ENCODE data around the gene ANKMY1.

The ANKMY1 gene

DNA sequence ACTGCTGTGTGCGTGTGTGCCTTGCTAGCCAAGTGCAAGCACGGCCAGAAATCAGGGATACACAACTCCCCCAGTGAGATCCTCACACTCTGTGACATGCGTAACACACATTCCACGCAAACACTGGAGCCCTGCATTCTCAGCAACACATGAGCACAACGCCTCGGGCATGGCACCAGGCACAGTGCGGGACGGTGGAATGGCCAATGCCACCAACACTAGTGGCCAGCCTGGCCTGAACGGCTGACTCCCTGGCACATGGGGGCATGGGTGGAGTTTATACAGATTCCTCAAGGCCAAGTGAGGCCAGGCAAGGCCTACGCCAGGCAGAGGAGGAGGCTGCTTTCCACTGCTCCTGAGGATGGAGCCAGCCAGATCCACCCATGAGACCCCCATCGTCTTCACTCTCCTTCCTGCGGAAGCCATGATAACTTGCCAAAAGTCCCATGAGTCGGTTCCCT is 56.2 kb downstream of the ANKMY1 start:
- TF ChIP-seq OSR1 (CRISPR knock-in tag; IDR thresholded peaks at IDR 0.05): no peak
- TF ChIP-seq GLIS3 (CRISPR knock-in tag; IDR thresholded peaks at IDR 0.05): no peak
- no peak for TF ChIP-seq ISL1 (CRISPR knock-in tag; IDR thresholded peaks at IDR 0.05)
- TF ChIP-seq, protein P1, sequence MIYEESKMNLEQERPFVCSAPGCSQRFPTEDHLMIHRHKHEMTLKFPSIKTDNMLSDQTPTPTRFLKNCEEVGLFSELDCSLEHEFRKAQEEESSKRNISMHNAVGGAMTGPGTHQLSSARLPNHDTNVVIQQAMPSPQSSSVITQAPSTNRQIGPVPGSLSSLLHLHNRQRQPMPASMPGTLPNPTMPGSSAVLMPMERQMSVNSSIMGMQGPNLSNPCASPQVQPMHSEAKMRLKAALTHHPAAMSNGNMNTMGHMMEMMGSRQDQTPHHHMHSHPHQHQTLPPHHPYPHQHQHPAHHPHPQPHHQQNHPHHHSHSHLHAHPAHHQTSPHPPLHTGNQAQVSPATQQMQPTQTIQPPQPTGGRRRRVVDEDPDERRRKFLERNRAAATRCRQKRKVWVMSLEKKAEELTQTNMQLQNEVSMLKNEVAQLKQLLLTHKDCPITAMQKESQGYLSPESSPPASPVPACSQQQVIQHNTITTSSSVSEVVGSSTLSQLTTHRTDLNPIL (CRISPR knock-in tag; IDR thresholded peaks at IDR 0.05; ENCODE audit: low read depth): no peak
- no peak for TF ChIP-seq ZNF70 (CRISPR knock-in tag; IDR thresholded peaks at IDR 0.05)
- TF ChIP-seq TOX (CRISPR knock-in tag; IDR thresholded peaks at IDR 0.05; ENCODE audit: borderline replicate concordance): no peak
- TF ChIP-seq ZFP3 (CRISPR knock-in tag; IDR thresholded peaks at IDR 0.05): no peak
- TF ChIP-seq PPARA (CRISPR knock-in tag; IDR thresholded peaks at IDR 0.05; ENCODE audit: borderline replicate concordance): no peak
- TF ChIP-seq TCF4 (CRISPR knock-in tag; IDR thresholded peaks at IDR 0.05; ENCODE audit: borderline replicate concordance): no peak
- TF ChIP-seq, protein P2, sequence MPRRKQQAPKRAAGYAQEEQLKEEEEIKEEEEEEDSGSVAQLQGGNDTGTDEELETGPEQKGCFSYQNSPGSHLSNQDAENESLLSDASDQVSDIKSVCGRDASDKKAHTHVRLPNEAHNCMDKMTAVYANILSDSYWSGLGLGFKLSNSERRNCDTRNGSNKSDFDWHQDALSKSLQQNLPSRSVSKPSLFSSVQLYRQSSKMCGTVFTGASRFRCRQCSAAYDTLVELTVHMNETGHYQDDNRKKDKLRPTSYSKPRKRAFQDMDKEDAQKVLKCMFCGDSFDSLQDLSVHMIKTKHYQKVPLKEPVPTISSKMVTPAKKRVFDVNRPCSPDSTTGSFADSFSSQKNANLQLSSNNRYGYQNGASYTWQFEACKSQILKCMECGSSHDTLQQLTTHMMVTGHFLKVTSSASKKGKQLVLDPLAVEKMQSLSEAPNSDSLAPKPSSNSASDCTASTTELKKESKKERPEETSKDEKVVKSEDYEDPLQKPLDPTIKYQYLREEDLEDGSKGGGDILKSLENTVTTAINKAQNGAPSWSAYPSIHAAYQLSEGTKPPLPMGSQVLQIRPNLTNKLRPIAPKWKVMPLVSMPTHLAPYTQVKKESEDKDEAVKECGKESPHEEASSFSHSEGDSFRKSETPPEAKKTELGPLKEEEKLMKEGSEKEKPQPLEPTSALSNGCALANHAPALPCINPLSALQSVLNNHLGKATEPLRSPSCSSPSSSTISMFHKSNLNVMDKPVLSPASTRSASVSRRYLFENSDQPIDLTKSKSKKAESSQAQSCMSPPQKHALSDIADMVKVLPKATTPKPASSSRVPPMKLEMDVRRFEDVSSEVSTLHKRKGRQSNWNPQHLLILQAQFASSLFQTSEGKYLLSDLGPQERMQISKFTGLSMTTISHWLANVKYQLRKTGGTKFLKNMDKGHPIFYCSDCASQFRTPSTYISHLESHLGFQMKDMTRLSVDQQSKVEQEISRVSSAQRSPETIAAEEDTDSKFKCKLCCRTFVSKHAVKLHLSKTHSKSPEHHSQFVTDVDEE (CRISPR knock-in tag; IDR thresholded peaks at IDR 0.05): no peak
- TF ChIP-seq RARB (CRISPR knock-in tag; IDR thresholded peaks at IDR 0.05): no peak
- no peak for TF ChIP-seq ZFP30 (CRISPR knock-in tag; IDR thresholded peaks at IDR 0.05)
- TF ChIP-seq ESRRG (CRISPR knock-in tag; IDR thresholded peaks at IDR 0.05): no peak
- TF ChIP-seq, protein P3, sequence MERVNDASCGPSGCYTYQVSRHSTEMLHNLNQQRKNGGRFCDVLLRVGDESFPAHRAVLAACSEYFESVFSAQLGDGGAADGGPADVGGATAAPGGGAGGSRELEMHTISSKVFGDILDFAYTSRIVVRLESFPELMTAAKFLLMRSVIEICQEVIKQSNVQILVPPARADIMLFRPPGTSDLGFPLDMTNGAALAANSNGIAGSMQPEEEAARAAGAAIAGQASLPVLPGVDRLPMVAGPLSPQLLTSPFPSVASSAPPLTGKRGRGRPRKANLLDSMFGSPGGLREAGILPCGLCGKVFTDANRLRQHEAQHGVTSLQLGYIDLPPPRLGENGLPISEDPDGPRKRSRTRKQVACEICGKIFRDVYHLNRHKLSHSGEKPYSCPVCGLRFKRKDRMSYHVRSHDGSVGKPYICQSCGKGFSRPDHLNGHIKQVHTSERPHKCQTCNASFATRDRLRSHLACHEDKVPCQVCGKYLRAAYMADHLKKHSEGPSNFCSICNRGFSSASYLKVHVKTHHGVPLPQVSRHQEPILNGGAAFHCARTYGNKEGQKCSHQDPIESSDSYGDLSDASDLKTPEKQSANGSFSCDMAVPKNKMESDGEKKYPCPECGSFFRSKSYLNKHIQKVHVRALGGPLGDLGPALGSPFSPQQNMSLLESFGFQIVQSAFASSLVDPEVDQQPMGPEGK (CRISPR knock-in tag; IDR thresholded peaks at IDR 0.05; ENCODE audit: borderline replicate concordance): no peak
- ATAC-seq: no peak

DNA sequence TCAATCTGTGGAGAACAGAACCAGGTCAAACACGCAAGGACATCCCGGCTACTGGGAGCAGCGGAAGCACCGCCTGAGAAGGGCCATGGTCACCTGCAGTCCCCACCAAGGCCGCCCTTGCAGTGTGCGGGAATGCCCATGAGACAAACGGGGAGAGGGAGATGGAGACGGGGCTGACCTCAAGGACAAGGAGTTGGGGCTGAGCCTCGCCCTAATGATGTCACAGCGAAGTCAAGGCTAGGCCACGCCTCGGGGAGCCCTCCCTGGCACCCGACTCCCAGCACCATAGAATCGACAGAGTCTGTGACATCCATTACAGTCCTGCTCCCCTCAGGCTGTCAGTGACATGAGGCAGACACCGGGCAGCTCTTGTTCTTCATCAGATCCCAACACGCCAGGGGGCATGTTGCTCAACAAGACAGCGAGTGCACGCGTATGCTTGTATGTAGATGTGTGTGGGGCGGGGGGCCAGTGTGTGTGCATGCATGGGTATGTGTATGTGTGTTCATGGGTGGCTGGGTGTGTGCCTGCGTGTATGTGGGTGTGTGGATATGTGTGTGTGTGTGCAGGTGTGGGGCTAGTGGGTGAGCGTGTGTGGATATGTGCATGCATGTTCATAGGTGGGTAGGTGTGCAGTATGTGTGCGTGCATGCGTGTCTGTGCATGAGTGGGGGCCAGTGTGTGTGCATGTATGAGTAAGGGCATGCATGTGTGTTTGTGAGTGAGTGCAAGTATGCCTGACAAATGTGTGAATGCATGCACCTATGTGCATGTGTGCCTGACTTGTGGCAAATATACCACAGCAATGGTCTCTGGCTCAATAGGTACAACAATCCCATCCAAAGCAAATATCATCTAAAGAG is 57.0 kb downstream of the ANKMY1 start:
- ATAC-seq: no peak; the same call in 2 of the 3 replicates
- TF ChIP-seq ZC3H10 (CRISPR knock-in tag; IDR thresholded peaks at IDR 0.05): no peak
- no peak for TF ChIP-seq SNAI2 (CRISPR knock-in tag; IDR thresholded peaks at IDR 0.05)
- no peak for TF ChIP-seq OSR1 (CRISPR knock-in tag; IDR thresholded peaks at IDR 0.05)
- TF ChIP-seq ZNF8 (CRISPR knock-in tag; IDR thresholded peaks at IDR 0.05): no peak
- TF ChIP-seq, protein P4, sequence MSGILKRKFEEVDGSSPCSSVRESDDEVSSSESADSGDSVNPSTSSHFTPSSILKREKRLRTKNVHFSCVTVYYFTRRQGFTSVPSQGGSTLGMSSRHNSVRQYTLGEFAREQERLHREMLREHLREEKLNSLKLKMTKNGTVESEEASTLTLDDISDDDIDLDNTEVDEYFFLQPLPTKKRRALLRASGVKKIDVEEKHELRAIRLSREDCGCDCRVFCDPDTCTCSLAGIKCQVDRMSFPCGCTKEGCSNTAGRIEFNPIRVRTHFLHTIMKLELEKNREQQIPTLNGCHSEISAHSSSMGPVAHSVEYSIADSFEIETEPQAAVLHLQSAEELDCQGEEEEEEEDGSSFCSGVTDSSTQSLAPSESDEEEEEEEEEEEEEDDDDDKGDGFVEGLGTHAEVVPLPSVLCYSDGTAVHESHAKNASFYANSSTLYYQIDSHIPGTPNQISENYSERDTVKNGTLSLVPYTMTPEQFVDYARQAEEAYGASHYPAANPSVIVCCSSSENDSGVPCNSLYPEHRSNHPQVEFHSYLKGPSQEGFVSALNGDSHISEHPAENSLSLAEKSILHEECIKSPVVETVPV (CRISPR knock-in tag; IDR thresholded peaks at IDR 0.05): no peak
- TF ChIP-seq BACH2 (CRISPR knock-in tag; IDR thresholded peaks at IDR 0.05; ENCODE audit: borderline replicate concordance): no peak
- no peak for TF ChIP-seq RARB (CRISPR knock-in tag; IDR thresholded peaks at IDR 0.05)
- no peak for TF ChIP-seq ISL1 (CRISPR knock-in tag; IDR thresholded peaks at IDR 0.05)
- no peak for TF ChIP-seq TOX (CRISPR knock-in tag; IDR thresholded peaks at IDR 0.05; ENCODE audit: borderline replicate concordance)
- TF ChIP-seq, protein P5, sequence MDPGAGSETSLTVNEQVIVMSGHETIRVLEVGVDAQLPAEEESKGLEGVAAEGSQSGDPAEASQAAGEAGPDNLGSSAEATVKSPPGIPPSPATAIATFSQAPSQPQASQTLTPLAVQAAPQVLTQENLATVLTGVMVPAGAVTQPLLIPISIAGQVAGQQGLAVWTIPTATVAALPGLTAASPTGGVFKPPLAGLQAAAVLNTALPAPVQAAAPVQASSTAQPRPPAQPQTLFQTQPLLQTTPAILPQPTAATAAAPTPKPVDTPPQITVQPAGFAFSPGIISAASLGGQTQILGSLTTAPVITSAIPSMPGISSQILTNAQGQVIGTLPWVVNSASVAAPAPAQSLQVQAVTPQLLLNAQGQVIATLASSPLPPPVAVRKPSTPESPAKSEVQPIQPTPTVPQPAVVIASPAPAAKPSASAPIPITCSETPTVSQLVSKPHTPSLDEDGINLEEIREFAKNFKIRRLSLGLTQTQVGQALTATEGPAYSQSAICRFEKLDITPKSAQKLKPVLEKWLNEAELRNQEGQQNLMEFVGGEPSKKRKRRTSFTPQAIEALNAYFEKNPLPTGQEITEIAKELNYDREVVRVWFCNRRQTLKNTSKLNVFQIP (CRISPR knock-in tag; IDR thresholded peaks at IDR 0.05; ENCODE audit: borderline replicate concordance, low read depth): no peak
- no peak for TF ChIP-seq ZNF70 (CRISPR knock-in tag; IDR thresholded peaks at IDR 0.05)
